NCI-H82 (cell line): Measurements from ENCODE around the gene STXBP6.
"Not testable (repeated sequence)": the region's sequence is repeated elsewhere in the genome, so short reads cannot be mapped to it uniquely, and the experiment has no call there.

ENCODE experiments used
- DNase-seq: peaks from one replicate; lab custom pipeline; 2025; lab: John Stamatoyannopoulos, UW

STXBP6 gene

DNA sequence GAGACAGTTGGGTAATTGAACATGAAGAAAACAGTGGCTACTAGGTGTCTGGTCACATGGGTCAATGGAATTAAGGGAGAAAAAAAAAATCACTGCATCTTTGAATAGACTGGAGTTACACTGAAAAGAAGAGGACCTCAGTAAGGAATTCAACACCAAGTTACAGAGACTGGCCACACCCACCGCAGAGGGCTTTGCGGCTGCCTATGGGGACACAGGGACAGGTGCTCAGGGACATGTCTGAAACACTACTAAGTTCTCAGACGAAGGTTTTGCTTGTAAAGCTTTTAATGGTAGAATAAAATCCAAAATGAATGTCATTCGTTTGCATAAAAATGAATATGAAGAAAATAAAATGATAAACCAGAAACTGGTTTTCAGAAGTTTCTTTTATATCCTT lies 93.8 kb downstream of the STXBP6 start:
- no peak for DNase-seq

DNA sequence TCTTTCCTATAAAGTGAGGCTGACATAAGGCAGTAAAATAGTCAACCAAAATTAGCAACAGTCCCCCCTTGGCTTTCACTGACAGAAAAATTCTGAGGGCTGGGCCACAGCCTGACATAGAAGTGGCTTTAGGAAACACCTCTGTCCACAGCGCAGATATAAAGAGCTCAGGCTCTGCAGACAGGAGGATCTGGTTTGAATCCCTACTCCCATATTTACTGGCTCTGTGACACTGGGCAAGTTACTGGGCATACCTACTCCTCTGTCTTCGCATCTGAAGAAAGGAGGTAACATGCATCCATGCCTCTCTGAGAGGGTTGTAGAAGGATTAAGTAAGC lies 95.3 kb downstream of the STXBP6 start:
- DNase-seq: no peak

DNA sequence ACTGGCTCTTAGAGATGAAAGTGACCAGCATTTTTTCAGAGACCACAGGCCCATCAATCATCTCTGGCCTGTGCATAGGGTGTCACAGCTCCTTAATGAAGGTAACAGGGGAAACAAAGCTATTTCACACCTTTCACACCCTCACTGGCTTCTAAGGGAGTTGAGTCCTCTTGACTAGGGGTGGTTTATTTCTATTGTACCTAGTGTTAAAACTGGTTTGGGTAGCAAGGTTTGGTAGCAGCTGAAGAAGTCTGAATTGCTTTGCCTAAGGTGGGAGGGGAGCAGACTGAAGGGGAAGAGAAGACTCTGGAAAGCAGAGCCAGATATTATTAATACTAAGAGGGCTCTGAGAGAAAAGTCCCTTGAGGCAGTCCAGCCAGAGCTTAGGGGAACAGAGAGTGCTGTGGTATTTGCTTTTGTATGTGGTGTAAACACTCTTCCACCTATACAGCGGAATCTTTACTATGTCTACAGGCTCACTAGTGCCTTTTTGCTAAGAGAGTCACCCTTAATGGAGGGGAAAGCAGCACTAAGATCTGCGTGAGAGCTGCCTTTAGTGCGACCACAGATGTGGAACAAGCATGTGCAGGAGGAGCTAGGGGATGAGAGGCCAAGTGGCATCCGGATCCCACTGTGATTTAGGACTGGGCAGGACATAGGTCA lies 95.8 kb downstream of the STXBP6 start:
- no peak for DNase-seq

DNA sequence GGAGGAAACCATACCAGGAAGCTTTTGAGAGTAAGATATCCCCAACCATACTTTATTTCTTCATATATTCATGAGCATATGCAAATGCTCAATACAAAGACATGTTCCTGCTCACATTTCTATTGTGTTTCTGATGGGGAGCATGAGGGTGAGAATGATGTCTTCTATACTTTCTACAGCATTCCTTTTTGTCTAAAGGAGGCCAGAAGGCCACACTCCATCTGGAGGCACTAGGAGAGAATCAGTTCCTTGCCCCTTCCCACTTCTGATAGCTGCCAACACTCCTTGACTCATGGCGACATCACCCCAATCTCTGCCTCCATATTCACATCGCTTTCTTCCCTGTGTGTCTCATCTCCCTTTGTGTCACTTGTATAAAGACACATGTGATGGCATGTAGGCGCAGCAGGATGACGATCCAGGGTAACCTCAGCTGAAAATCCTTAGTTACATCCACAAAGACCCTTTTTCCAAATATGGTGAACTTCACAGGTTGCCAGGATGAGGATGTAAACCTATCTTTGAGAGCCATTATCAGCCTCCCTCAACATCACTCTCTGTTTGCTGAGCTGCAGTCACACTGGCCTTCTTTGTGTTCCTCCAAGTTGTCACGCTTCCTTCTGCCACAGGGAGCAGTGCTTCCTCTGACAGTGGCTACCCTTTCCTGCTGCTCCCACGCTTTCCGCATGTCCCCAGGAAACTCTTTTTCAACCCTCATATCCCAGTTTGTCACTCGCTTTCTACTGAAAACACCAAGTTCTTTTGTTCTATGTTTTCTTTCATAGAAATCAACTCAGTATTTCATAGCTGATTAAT lies 96.9 kb downstream of the STXBP6 start:
- DNase-seq: peak; percentile 9

DNA sequence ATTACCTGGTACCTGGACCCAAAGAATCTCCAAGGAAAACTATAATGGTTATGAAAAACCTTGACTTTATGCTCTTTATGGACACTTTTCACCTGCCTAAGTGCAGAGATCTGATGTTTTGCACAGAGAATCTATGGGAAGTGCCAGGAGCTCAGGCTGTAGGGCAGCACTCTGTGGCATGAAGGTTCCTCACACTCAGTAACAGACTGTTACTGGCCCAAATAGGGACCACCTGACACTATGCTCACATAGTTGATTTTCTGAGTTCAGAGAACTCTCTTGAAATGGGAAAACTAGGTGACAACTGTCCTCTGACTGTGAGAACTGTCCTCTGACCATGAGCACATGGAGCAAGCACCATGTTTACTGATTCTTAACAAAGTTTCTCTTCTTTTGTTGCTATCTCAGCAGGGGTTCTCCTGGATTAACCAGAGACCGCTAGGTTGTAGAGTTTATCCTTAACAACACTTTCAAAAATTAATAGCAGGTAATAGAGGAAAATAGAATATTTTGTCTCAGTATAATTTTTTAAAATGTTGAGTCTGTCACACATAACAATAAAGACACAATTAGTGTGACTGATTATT lies 101.6 kb downstream of the STXBP6 start:
- DNase-seq: no peak

DNA sequence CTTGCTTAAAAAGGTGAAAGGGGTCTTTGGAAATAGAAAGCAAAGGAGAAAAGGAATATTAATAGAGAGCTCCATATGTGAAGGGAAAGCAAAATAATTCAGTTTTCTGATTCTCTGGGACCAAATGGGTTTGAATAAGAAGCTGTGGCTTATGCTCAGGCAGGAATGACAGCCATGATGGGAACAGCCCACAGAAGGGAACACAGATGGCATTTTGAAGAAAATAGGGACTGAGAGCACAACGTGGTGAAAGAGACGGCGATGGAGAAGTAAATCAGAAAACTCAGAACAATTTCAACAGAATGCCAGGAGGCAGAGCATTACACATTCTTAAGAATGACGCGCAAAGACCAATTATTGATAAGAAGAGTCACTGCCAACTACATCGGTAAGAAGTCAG lies 102.8 kb downstream of the STXBP6 start:
- no peak for DNase-seq

DNA sequence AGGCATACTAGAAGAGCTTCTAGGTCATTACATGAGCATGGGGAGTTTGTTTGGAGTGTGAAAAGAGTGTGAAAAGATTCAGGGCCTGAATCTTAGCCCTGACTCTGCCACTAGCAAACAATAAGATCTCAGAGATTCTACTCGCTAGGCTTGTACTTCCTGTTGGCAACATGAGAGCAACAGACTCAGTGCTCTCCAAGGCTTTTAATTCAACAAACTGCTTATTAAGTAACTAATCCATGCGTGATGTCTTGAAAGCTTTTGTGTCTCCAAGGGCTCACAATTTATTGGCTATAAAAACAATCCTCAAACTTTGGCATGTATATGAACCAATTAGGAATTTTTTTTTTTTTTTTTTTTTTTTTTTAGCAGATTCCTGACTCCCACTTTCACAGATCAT lies 105.1 kb downstream of the STXBP6 start:
- peak; percentile 6 for DNase-seq

DNA sequence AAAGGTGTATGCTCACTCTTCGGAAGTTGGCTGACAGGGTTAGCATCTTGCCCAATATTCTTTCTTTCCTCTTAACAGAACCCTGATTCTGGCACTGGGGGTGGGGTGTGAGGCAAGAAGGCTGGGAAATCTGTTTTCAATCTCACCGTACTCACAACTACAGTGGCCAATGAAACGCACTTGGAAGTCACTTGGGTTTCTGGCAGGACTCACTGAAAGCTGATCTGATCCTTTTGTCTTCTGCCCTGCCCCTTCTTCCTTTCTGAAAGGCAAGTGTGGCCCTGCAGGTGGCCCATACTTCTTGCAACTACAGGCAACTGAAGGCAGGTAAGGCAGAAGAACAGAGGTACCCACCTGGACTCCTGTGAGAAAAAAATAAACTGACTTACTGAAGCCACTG lies 106.9 kb downstream of the STXBP6 start:
- DNase-seq: no peak

DNA sequence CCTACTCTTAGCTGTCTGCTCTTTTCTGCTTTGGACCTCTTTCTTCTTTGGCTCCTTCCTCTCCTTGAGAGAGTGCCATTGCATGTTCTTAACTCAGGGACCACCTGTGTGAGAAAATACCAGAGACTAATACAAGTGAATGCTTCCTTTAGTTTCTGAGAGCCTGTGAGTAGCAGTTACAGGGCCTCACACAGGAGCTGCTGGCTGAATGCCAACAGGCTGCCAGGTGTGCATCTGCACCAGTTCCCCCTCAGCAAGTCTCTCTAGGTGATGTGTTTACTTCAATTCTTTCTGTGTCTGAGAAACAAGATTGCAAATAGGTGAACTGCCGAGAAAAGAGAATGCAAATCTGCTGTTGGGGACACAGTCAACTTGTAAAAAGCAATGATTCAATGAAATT lies 108.2 kb downstream of the STXBP6 start:
- DNase-seq: peak; percentile 0

DNA sequence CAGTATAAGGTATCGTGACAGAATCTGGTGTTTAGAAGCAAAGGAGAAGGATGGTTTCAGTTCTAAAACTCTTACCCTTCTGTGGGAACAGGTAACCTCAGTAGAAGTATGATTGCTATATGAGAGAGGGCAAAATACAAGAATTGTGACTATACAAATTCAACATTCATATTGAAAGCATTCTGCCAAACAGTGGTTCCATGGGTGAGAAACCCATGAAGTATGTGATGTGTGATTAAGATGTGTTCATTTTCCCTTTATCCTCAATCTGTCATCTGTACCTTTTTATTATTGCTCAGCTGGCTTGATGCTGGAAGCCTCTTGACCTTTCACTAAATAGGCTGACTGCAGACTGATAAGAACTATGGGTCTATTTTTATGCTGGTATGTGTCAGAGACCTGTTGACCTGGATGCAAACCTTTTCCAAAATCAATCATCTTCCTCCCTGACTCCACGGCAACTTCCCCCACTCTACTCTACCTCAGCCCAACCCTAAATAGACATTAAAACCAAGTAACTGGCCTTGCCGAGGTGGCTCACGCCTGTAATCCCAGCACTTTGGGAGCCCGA lies 109.6 kb downstream of the STXBP6 start:
- no peak for DNase-seq

DNA sequence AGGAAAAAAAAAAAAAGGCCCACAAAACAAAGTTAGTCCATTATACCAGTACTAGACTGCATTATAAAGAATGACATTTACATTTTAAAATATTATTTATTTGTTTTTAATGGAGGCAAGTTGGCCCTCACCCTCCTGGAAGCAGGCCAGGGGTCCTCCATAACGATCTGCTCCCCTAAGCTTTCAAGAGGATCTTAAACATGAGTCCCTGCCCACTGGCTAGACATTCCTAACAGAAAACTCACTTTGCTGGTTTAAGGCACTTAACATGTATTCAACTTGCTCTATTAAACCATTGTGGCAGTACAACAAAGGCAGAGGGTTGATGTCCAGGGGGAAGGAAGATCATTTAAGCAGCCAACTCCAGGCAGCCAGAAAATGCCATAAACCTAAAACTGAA lies 111.4 kb downstream of the STXBP6 start:
- no peak for DNase-seq

DNA sequence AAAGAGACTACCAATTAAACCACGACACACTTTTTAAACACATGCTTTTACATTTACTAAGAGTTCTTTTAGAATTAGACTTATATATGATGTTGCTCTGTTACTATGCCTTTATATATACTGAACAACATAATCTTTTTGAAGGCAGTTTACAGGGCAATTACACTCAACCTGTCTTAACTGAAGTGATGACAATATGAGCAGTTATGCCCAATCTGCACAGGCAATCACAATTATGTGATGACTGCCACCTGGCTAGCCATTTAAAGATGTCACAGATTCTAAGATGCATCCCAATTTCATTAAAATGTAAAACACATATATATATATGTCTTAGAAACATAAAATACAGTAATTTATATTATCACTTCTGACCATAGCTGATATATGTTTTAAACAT lies 112.6 kb downstream of the STXBP6 start:
- no peak for DNase-seq

DNA sequence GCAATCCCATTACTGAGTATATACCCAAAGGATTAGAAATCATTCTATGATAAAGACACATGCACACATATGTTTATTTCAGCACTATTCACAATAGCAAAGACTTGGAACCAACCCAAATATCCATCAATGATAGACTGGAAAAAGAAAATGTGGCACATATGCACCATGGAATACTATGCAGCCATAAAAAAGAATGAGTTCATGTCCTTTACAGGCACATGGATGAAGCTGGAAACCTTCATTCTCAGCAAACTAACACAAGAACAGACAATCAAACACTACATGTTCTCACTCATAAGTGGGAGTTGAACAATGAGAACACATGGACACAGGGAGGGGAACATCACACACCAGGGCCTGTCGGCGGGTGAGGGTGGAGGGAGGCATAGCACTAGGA lies 113.2 kb downstream of the STXBP6 start:
- not testable (repeated sequence) for DNase-seq

DNA sequence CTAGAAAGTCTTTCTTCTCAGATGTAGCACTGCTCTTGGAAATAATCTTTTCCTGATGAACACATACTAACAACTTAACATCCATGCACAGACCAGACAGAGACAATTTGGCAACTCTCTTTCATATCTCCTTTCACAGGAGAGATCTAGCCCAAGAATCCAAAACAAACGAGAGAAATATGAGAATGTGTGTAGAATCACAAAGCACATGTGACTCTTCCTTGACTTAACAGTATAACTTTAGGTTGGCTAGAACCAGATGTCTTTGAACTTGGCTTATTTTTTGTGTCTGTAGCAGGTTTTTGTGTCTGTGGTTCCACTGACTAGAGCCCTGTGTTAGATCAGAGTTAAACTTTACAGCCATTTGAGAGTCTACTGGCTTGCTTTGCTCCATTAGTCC lies 114.2 kb downstream of the STXBP6 start:
- DNase-seq: no peak

DNA sequence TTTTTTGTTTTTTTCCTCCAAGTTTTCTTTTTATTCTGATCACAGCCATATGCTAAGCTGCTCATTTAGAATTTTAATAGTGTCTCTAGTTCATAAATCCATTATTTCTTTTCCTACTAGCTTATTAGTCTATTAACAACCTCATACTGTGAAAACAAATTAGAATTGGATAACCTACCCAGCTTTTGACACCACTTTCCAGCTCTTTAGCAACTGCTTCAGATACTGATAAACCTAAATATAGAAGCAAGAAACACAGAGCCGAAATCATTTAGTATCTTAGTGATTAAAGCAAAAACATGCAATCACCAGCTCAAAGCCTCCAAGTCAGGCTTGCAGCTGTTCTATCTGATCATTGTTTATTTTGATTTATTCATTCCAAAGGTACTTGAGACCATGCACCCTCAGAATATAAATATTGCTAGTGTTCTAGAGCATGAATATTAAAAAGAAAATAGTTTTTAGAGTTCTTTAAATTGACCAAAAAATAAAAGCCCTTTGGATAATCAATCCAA lies 121.5 kb downstream of the STXBP6 start:
- no peak for DNase-seq

DNA sequence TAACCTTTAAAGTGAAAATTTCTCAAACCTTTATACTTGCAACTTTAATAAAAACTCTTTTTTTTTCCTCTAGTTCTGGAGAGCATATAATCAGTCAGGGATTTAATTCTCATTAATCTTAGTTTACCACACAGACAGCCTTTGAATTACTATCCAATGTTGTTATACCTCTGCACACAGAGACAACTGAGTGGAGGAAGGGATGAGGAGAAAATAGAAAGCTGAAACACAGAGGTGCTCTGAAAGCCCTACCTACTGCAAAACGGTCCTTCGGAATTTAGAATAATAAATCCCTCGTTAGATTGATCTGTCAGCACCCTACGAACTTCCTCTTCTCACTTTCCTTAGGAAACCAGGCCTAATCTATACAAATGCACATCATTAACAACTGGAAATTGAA lies 122.1 kb downstream of the STXBP6 start:
- DNase-seq: no peak

DNA sequence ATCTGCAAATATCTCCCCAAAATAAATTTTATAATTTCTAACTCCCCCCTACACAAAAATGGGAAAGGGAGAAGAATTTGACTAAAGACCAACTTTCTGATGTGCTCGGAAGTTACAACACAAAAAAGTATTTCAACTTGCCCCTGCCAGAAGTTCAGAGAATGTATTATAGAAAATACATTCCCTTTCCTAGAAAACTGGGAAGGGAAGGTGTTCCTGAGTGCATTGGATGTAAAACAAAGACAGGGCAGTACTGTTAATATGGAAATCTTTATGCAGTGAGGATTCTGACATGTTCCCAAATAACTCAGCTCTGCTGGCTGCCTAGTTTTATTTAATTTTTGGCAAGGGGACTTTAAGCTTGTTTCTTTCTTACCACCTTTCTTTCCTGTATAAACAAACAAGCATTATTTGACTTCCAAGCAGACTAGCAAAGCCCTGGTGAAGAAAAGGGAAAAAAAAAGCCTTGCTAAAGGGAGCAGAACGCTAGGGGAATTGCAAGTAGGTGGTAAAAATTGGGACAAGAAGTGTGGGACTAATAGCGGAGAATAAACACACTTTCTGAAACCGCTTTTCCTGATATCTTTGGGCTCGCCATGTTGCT lies 124.1 kb downstream of the STXBP6 start:
- no peak for DNase-seq

DNA sequence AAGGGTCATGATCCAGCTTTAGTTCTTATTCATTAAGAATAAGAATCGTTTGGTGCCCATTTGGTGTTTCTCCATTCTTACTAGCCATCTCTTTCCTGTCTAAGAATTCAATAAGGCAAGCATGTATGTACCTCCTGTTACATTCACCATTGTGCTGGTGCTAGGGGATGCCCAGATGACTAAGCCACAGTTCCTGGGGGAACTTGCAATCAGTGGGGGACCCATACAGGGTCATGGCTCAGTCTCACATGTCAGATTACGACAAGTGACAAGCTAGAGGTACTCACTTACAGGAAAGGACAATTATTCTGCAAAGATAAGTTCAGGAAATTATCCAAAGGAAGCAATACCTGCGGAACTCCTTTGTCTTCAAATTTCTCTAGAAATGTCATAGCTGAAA lies 125.4 kb downstream of the STXBP6 start:
- DNase-seq: no peak

DNA sequence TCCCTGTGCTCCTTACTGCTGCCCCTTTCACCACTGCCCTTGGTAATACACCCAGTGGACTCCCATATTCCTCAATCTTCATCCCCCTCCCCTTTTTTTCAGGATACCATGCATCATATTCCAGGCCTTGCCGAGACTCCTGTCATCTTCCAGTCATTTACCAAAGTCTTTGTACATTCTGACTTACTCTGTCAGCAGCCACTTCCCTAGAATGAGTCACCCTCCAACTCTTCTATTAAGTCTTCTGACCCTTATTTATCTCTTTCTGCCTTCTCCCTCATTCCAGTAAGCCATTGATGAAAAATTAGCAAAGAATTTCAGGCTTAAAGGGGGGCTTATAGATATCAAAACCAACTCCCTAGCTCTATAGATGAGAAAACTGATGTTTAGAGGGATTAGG lies 128.0 kb downstream of the STXBP6 start:
- no peak for DNase-seq

DNA sequence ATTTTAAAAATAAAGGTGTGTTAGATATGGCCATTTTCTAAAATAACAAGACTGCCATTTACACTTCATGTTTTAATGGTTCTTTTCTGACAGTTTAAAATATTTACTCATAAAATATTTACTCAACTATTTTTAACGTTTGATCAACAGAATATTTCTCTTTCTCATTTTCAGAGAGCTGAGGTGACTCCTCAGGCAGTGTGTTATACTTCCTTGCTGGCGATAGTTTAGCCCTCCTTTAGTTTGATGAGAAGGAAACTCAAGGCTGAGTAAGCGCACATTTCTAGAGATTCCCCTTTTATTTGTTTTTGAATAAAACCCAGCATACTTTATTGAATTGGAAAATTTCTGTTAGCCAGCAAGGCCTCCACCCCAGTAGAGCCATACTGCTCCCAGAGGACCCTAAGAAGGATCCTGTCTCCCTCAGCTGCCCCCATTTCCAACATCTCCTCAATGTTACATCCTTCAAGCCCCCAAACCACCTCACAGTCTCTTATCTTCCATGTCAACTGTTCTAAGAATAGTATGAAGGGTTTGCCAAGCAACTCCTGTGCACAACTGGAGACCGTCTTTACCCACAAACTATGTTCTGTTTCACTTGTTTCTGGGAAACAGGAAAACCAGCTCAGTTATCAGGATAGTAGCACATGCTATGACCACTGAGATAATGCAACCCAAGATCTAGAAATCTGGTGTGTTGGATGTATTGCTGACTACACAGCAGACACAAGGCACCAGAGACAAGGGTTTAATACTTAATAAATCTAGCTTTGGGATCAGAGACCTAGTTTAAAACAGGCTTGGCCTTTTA lies 129.5 kb downstream of the STXBP6 start:
- DNase-seq: no peak

DNA sequence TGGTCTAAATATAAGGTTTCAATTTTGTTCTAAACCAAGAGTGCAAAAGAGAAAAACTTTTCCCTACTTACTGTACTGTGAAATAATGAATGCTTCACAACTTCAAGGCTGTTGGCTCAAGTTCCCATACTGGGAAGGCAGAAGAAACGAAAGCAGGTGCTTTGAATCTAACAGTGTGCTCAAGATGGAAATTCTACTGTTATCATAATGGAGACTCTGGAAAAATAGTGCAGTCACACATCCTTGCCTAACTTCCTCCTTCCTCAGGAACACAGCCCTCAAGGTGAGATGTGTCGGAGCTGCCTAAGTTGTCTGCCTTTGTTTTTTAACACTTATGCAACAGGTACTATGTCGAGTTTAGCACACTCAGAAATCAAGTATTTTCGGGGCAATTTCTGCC lies 131.1 kb downstream of the STXBP6 start:
- DNase-seq: no peak
